ENCODE data around the gene SLC11A1.

DNA sequence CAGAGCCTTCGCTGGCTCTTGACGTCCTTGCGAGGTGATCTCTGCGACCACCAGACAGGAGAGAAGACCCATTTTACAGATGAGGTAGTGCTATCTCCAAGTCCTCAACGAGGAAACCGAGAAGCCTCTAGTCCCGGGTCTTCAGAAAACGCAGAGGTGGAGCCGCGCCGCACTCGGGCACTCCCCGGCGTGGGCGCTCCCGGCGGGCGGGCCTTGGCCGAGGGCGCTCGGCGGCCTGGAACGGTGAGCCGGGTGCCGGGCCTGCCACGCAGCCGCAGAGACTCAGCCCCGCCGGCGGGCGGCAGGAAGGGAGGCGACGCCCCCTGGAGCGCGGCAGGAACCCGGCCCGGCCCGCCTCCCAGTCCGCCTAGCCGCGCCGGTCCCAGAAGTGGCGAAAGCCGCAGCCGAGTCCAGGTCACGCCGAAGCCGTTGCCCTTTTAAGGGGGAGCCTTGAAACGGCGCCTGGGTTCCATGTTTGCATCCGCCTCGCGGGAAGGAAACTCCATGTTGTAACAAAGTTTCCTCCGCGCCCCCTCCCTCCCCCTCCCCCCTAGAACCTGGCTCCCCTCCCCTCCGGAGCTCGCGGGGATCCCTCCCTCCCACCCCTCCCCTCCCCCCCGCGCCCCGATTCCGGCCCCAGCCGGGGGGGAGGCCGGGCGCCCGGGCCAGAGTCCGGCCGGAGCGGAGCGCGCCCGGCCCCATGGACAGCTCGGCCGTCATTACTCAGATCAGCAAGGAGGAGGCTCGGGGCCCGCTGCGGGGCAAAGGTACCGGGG, 17.5 kb downstream of the SLC11A1 start, which contains the start of gene CTDSP1:
- TF ChIP-seq, protein P1, sequence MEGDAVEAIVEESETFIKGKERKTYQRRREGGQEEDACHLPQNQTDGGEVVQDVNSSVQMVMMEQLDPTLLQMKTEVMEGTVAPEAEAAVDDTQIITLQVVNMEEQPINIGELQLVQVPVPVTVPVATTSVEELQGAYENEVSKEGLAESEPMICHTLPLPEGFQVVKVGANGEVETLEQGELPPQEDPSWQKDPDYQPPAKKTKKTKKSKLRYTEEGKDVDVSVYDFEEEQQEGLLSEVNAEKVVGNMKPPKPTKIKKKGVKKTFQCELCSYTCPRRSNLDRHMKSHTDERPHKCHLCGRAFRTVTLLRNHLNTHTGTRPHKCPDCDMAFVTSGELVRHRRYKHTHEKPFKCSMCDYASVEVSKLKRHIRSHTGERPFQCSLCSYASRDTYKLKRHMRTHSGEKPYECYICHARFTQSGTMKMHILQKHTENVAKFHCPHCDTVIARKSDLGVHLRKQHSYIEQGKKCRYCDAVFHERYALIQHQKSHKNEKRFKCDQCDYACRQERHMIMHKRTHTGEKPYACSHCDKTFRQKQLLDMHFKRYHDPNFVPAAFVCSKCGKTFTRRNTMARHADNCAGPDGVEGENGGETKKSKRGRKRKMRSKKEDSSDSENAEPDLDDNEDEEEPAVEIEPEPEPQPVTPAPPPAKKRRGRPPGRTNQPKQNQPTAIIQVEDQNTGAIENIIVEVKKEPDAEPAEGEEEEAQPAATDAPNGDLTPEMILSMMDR (conservative IDR thresholded peaks at IDR 0.05; ENCODE audit: low read length), result no peak
- TF ChIP-seq EZH2phosphoT487 (IDR thresholded peaks at IDR 0.05; ENCODE audit: borderline replicate concordance, low read depth, low read length), result no peak
